SK-N-SH treated with all-trans-retinoic acid at 6 μM for 48 hours (cell line): Measurements from ENCODE around the gene PSD.

ENCODE experiments used
- ATAC-seq: fragments of 200-7000 bp; cut with Tn5 transposase; 3 replicates; pipeline ENCODE4 v1.9.1; 2020; ENCODE audit warnings: mild to moderate bottlenecking, moderate library complexity
- ARNTL ChIP-seq: fragments of 450-650 bp; formaldehyde crosslinking; IDR thresholded peaks from 2 replicates; pipeline ENCODE4 v1.5.0; 2020; ENCODE audit warnings: low read depth, mild to moderate bottlenecking, moderate library complexity, borderline replicate concordance
- CSRNP3 ChIP-seq: fragments of 250-450 bp; sonication (Bioruptor Pico); IDR thresholded peaks from 2 replicates; pipeline ENCODE4 v1.5.1; 2021; ENCODE audit warnings: mild to moderate bottlenecking, moderate library complexity
- GLIS3 ChIP-seq: fragments of 250-450 bp; sonication (Bioruptor Pico); IDR thresholded peaks from 2 replicates; pipeline ENCODE4 v1.5.0; 2020; ENCODE audit warnings: mild to moderate bottlenecking, moderate library complexity
- ISL1 ChIP-seq: fragments of 250-450 bp; sonication (Bioruptor Pico); IDR thresholded peaks from 2 replicates; pipeline ENCODE4 v2.1.2; 2022; ENCODE audit warnings: mild to moderate bottlenecking, moderate library complexity
- PATZ1 ChIP-seq: fragments of 250-450 bp; sonication (Bioruptor Pico); IDR thresholded peaks from 2 replicates; pipeline ENCODE4 v1.8.0; 2020; ENCODE audit warnings: mild to moderate bottlenecking, moderate library complexity, borderline replicate concordance
- POU6F1 ChIP-seq: fragments of 250-450 bp; sonication (Bioruptor Pico); IDR thresholded peaks from 2 replicates; pipeline ENCODE4 v1.8.0; 2021; ENCODE audit warnings: low read depth, mild to moderate bottlenecking, moderate library complexity, borderline replicate concordance
- SNAI2 ChIP-seq: fragments of 250-450 bp; sonication (Bioruptor Pico); IDR thresholded peaks from 2 replicates; pipeline ENCODE4 v1.5.0; 2020; ENCODE audit warnings: mild to moderate bottlenecking, moderate library complexity
- TSHZ2 ChIP-seq: fragments of 250-450 bp; sonication (Bioruptor Pico); IDR thresholded peaks from 2 replicates; pipeline ENCODE4 v1.5.0; 2020; ENCODE audit warnings: mild to moderate bottlenecking, moderate library complexity
- ZC3H10 ChIP-seq: fragments of 250-450 bp; sonication (Bioruptor Pico); IDR thresholded peaks from 2 replicates; pipeline ENCODE4 v1.5.1; 2021; ENCODE audit warnings: mild to moderate bottlenecking, moderate library complexity
- ZNF565 ChIP-seq: fragments of 450-650 bp; formaldehyde crosslinking; conservative IDR thresholded peaks from 2 replicates; pipeline ENCODE4 v1.5.0; 2020; ENCODE audit warnings: low read depth, mild to moderate bottlenecking, moderate library complexity
- ZNF8 ChIP-seq: fragments of 450-650 bp; formaldehyde crosslinking; IDR thresholded peaks from 2 replicates; pipeline ENCODE4 v1.5.0; 2020; ENCODE audit warnings: mild to moderate bottlenecking, moderate library complexity

Gene PSD

GRCh38 chr10:102462512-102463054, 44.0 kb upstream of the PSD start:
- no peak for TF ChIP-seq ARNTL (CRISPR knock-in tag)
- no peak for TF ChIP-seq ZC3H10 (CRISPR knock-in tag)
- TF ChIP-seq POU6F1 (CRISPR knock-in tag): no peak
- TF ChIP-seq GLIS3 (CRISPR knock-in tag): no peak
- TF ChIP-seq TSHZ2 (CRISPR knock-in tag): no peak
- no peak for TF ChIP-seq CSRNP3 (CRISPR knock-in tag)
- no peak for ATAC-seq

- peak; percentile 97 for ATAC-seq
- TF ChIP-seq ZNF565 (CRISPR knock-in tag) (no peak), ZNF8 (CRISPR knock-in tag) (no peak), PATZ1 (CRISPR knock-in tag) (peak; percentile 28; the same call in 1 of the 2 replicates), SNAI2 (CRISPR knock-in tag) (no peak), TSHZ2 (CRISPR knock-in tag) (0 out of 2 replicates have a peak, but pooled peaks have one; percentile 6), ISL1 (CRISPR knock-in tag) (no peak), CSRNP3 (CRISPR knock-in tag) (no peak)
- TF ChIP-seq, all 23 proteins: peak for 2
Measured at GRCh38 chr10:102461187-102462054, 42.8 kb upstream of the PSD start.

- peak; percentile 43 for ATAC-seq
- TF ChIP-seq TSHZ2 (CRISPR knock-in tag) (0 out of 2 replicates have a peak, but pooled peaks have one; percentile 13), ZC3H10 (CRISPR knock-in tag) (no peak)
Measured at GRCh38 chr10:102460836-102461186, 42.2 kb upstream of the PSD start.
